Keratinocyte (primary cell): ENCODE measurements around the gene NNAT. TPM values are rescaled to one million over a fixed set of nuclear protein-coding genes. Genes with fewer than 3 reads are reported as not detected.

ENCODE experiments used
- DNase-seq: peaks from one replicate; pipeline ENCODE4 v3.0.0-alpha.2; 2011; ENCODE audit warnings: low read depth, missing footprints, low spot score
- FAIRE-seq: peaks from 2 replicates; lab custom pipeline; 2011; peaks lifted over from hg19 to GRCh38; lab: Jason Lieb, UNC
- H2AFZ ChIP-seq: 2 replicates; pipeline ENCODE4 v1.6.0; 2012; ENCODE audit warnings: low read length, control low read depth, inconsistent platforms; ENCODE audit not compliant: control insufficient read depth
- H3K27ac ChIP-seq: 2 replicates; pipeline ENCODE4 v1.5.1; 2011; ENCODE audit warnings: low read length; ENCODE audit not compliant: control insufficient read depth, insufficient read depth
- H3K27me3 ChIP-seq: 3 replicates; pipeline ENCODE4 v1.6.0; 2011; ENCODE audit warnings: low read length; ENCODE audit not compliant: control insufficient read depth, insufficient read depth; ENCODE audit errors: extremely low read depth
- H3K36me3 ChIP-seq, 2 experiments: 2 replicates in 1 of 2; 3 replicates in 1 of 2; pipeline ENCODE4 v1.5.1; 2011; ENCODE audit warnings: low read length in 2 of 2, mild to moderate bottlenecking in 1 of 2; ENCODE audit not compliant: control insufficient read depth in 2 of 2, insufficient read depth in 2 of 2; ENCODE audit errors: extremely low read depth in 1 of 2
- H3K4me1 ChIP-seq: 3 replicates; pipeline ENCODE4 v1.5.1; 2011; ENCODE audit warnings: low read length; ENCODE audit not compliant: control insufficient read depth, insufficient read depth; ENCODE audit errors: extremely low read depth
- H3K4me2 ChIP-seq: 3 replicates; pipeline ENCODE4 v1.6.0; 2011; ENCODE audit warnings: low read depth, low read length; ENCODE audit not compliant: control insufficient read depth, insufficient read depth; ENCODE audit errors: extremely low read depth
- H3K4me3 ChIP-seq, 3 experiments: fragments of 200-600 bp in 1 of 3; sonication (generic) in 1 of 3; 2 replicates in 2 of 3; 3 replicates in 1 of 3; pipeline ENCODE4 v1.5.1; 2011 to 2016; ENCODE audit warnings: low read length in 3 of 3, mild to moderate bottlenecking in 3 of 3, control low read depth in 2 of 3, inconsistent platforms in 1 of 3, low read depth in 1 of 3, mixed read lengths in 1 of 3, mixed run types in 1 of 3, moderate library complexity in 1 of 3; ENCODE audit not compliant: control insufficient read depth in 2 of 3, insufficient read depth in 2 of 3; ENCODE audit errors: extremely low read depth in 1 of 3
- H3K79me2 ChIP-seq: 2 replicates; pipeline ENCODE4 v1.6.0; 2012; ENCODE audit warnings: low read length; ENCODE audit not compliant: control insufficient read depth, insufficient read depth
- H3K9ac ChIP-seq: 3 replicates; pipeline ENCODE4 v1.6.0; 2011; ENCODE audit warnings: low read length; ENCODE audit not compliant: control insufficient read depth, insufficient read depth; ENCODE audit errors: extremely low read depth
- H3K9me1 ChIP-seq: 3 replicates; pipeline ENCODE4 v1.6.0; 2011; ENCODE audit warnings: low read length; ENCODE audit not compliant: control insufficient read depth, insufficient read depth; ENCODE audit errors: extremely low read depth
- H3K9me3 ChIP-seq: 2 replicates; pipeline ENCODE4 v1.5.1; 2012; ENCODE audit warnings: low read depth, low read length; ENCODE audit not compliant: control insufficient read depth
- H4K20me1 ChIP-seq: 3 replicates; pipeline ENCODE4 v1.6.0; 2011; ENCODE audit warnings: low read length; ENCODE audit not compliant: control insufficient read depth, insufficient read depth; ENCODE audit errors: extremely low read depth
- EZH2 ChIP-seq: IDR thresholded peaks from one replicate; pipeline ENCODE4 v1.6.1; 2012; ENCODE audit warnings: inconsistent platforms, mild to moderate bottlenecking, low read length, moderate library complexity
- dilution Hi-C: fragments of 300-500 bp; cut with MboI; formaldehyde crosslinking; loops from one replicate; pipeline ENCODE4 v1.7.0; 2020; ENCODE audit warnings: low sequenced_read_pairs; ENCODE audit not compliant: extremely low pct_ligation_motif_present
- polyA plus RNA-seq, 5 experiments: library from polyadenylated mRNA; depleted of rRNA in 3 of 5; stranded (reverse) in 3 of 5; stranded (forward) in 1 of 5; unstranded in 1 of 5; fragments of >200 nt; gene quantifications; 1 replicate in 1 of 5; 2 replicates in 3 of 5; 3 replicates in 1 of 5; pipeline versions ENCODE4 v1.2.1 to v1.2.3, GENCODE V29; 2011 to 2012; ENCODE audit warnings: missing spikeins in 2 of 5, low read depth in 1 of 5, low replicate concordance in 1 of 5
- TF ChIP-seq, protein P1 (sequence below), 3 experiments: IDR thresholded peaks in 1 of 3; conservative IDR thresholded peaks in 1 of 3; optimal IDR thresholded peaks in 1 of 3; 2 replicates in 2 of 3; 3 replicates in 1 of 3; pipeline versions ENCODE3 to v1.5.1; 2011; ENCODE audit warnings: low read length in 3 of 3, mild to moderate bottlenecking in 3 of 3, moderate library complexity in 2 of 3, control low read depth in 1 of 3, inconsistent platforms in 1 of 3; ENCODE audit not compliant: insufficient read depth in 2 of 3; ENCODE audit errors: extremely low read depth in 1 of 3

NNAT gene
- polyA plus RNA-seq, 1 donor (not counting 4 experiments of a cell fraction or from before 2014, with no cell fraction given): 0.79 TPM

- H3K36me3 ChIP-seq: no peaks in the 10 kb centered on the region
- no peak overlapping the region for H3K9ac ChIP-seq
- H3K9me1 ChIP-seq: no peaks in the 10 kb centered on the region
- no peak overlapping the region for H3K27ac ChIP-seq
- H3K4me1 ChIP-seq: peaks cover 19% of the 10 kb centered on the region
- peaks cover 10% of the 10 kb centered on the region for H4K20me1 ChIP-seq
- dilution Hi-C loops: no loop called here
- no peak overlapping the region for H3K4me2 ChIP-seq
- no peak overlapping the region for H2AFZ ChIP-seq
- H3K9me3 ChIP-seq: no peaks in the 10 kb centered on the region
- DNase-seq: no peak
- no peak for FAIRE-seq
- H3K79me2 ChIP-seq: peaks cover 22% of the 10 kb centered on the region
- H3K4me3 ChIP-seq: no peak overlapping the region
- TF ChIP-seq, protein P1, sequence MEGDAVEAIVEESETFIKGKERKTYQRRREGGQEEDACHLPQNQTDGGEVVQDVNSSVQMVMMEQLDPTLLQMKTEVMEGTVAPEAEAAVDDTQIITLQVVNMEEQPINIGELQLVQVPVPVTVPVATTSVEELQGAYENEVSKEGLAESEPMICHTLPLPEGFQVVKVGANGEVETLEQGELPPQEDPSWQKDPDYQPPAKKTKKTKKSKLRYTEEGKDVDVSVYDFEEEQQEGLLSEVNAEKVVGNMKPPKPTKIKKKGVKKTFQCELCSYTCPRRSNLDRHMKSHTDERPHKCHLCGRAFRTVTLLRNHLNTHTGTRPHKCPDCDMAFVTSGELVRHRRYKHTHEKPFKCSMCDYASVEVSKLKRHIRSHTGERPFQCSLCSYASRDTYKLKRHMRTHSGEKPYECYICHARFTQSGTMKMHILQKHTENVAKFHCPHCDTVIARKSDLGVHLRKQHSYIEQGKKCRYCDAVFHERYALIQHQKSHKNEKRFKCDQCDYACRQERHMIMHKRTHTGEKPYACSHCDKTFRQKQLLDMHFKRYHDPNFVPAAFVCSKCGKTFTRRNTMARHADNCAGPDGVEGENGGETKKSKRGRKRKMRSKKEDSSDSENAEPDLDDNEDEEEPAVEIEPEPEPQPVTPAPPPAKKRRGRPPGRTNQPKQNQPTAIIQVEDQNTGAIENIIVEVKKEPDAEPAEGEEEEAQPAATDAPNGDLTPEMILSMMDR (optimal IDR thresholded peaks at IDR 0.05 in 1 of 3, IDR thresholded peaks at IDR 0.05 in 1 of 3, conservative IDR thresholded peaks at IDR 0.05 in 1 of 3; ENCODE audit: extremely low read depth in 1 of 3, insufficient read depth in 2 of 3, low read length in 3 of 3): no peak
- no peak for TF ChIP-seq EZH2
- H3K27me3 ChIP-seq: no peaks in the 10 kb centered on the region
Measured at GRCh38 chr20:37529968-37530600, 9.0 kb downstream of the NNAT start.

DNA sequence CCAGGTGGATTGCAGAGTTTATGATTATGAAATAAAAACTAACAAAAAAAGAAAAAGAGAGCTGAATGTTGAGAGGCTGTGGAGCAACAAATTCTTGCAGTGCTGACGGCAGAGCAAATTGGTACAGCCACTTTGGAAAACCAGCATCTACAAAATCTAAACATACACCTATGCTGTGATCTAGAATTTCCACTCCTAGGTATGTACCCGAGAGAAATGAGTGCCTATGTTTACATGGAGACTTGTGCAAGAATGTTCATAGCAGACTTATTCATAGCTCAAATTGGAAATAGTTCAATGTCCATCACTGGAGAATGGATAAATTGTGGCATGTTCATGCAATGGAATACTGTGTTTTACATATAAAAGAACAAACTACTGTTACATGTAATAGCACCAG, 9.6 kb downstream of the NNAT start:
- peaks cover 13% of the 10 kb centered on the region for H3K4me1 ChIP-seq
- H3K4me2 ChIP-seq: no peak overlapping the region
- dilution Hi-C loops: no loop called here
- TF ChIP-seq, protein P1 (optimal IDR thresholded peaks at IDR 0.05 in 1 of 3, IDR thresholded peaks at IDR 0.05 in 1 of 3, conservative IDR thresholded peaks at IDR 0.05 in 1 of 3; ENCODE audit: extremely low read depth in 1 of 3, insufficient read depth in 2 of 3, low read length in 3 of 3): no peak
- no peak for TF ChIP-seq EZH2
- no peaks in the 10 kb centered on the region for H3K27me3 ChIP-seq
- FAIRE-seq: no peak
- H3K9me1 ChIP-seq: no peaks in the 10 kb centered on the region
- no peak overlapping the region for H3K4me3 ChIP-seq
- peaks cover 16% of the 10 kb centered on the region for H3K79me2 ChIP-seq
- DNase-seq: no peak
- peaks cover 3% of the 10 kb centered on the region for H4K20me1 ChIP-seq
- no peaks in the 10 kb centered on the region for H3K36me3 ChIP-seq
- H3K9ac ChIP-seq: no peak overlapping the region
- H2AFZ ChIP-seq: no peak overlapping the region
- H3K9me3 ChIP-seq: no peaks in the 10 kb centered on the region
- H3K27ac ChIP-seq: no peak overlapping the region
